Liver (tissue), 9 donors: ENCODE results near the gene FASTK. TPM values are rescaled to one million over a fixed set of nuclear protein-coding genes. Genes with fewer than 3 reads are reported as not detected.

Experiments used
- DNase-seq: peaks from one replicate; pipeline ENCODE4 v3.0.0-alpha.2; 2017; ENCODE audit warnings: low spot score
- H3K27ac ChIP-seq, 2 donors: one replicate each; pipeline ENCODE4 v1.7.0; 2013; ENCODE audit warnings: inconsistent platforms in 2 of 2, low read length in 2 of 2, control low read depth in 1 of 2, low read depth in 1 of 2, mild to moderate bottlenecking in 1 of 2
- H3K27me3 ChIP-seq, 4 donors: one replicate each; pipeline versions ENCODE4 v1.6.1 to v1.7.0; 2013; ENCODE audit warnings: low read length in 3 of 4, inconsistent platforms in 1 of 4, mild to moderate bottlenecking in 1 of 4, moderate library complexity in 1 of 4; ENCODE audit not compliant: control insufficient read depth in 4 of 4, insufficient read depth in 4 of 4
- H3K36me3 ChIP-seq, 4 donors: one replicate each; pipeline versions ENCODE4 v1.6.1 to v1.7.0; 2013; ENCODE audit warnings: low read length in 3 of 4, mild to moderate bottlenecking in 3 of 4, low read depth in 1 of 4, moderate library complexity in 1 of 4; ENCODE audit not compliant: control insufficient read depth in 4 of 4, insufficient read depth in 3 of 4
- H3K4me1 ChIP-seq, 4 donors: one replicate each; pipeline versions ENCODE4 v1.6.1 to v1.7.0; 2013; ENCODE audit warnings: low read length in 3 of 4, mild to moderate bottlenecking in 3 of 4, moderate library complexity in 1 of 4; ENCODE audit not compliant: control insufficient read depth in 4 of 4, insufficient read depth in 4 of 4
- H3K4me3 ChIP-seq, 3 donors: one replicate each; pipeline versions ENCODE4 v1.6.1 to v1.7.0; 2013; ENCODE audit warnings: low read length in 3 of 3, control low read depth in 1 of 3, low read depth in 1 of 3, mild to moderate bottlenecking in 1 of 3
- H3K9ac ChIP-seq, 2 donors: one replicate each; pipeline ENCODE4 v1.7.0; 2013; ENCODE audit warnings: low read length in 2 of 2, mild to moderate bottlenecking in 2 of 2, moderate library complexity in 2 of 2, control low read depth in 1 of 2, low read depth in 1 of 2
- H3K9me3 ChIP-seq, 4 donors: one replicate each; pipeline versions ENCODE4 v1.6.1 to v1.7.0; 2013; ENCODE audit warnings: low read length in 3 of 4; ENCODE audit not compliant: control insufficient read depth in 4 of 4
- CTCF ChIP-seq: fragments of 150-350 bp; IDR thresholded peaks from 2 replicates; pipeline ENCODE4 v1.5.1; 2017; ENCODE audit warnings: improper control_type of control experiment, low read depth, low read length; ENCODE audit not compliant: missing input control
- EGR1 ChIP-seq, 2 donors: IDR thresholded peaks; 2 replicates each; pipeline ENCODE4 v1.6.1; 2016 to 2018; ENCODE audit warnings: antibody characterized with exemption in 2 of 2, low read depth in 2 of 2
- FOXA1 ChIP-seq: IDR thresholded peaks from 2 replicates; pipeline ENCODE4 v1.6.1; 2016; ENCODE audit warnings: antibody characterized with exemption
- FOXA2 ChIP-seq: IDR thresholded peaks from 2 replicates; pipeline ENCODE4 v1.6.1; 2016; ENCODE audit warnings: antibody characterized with exemption
- GABPA ChIP-seq, 2 donors: IDR thresholded peaks in 1 of 2; conservative IDR thresholded peaks in 1 of 2; 2 replicates each; pipeline ENCODE4 v1.6.1; 2016; ENCODE audit warnings: antibody characterized with exemption in 2 of 2, mild to moderate bottlenecking in 1 of 2, moderate library complexity in 1 of 2
- HNF4A ChIP-seq, 2 donors: conservative IDR thresholded peaks; 2 replicates each; pipeline ENCODE4 v1.6.1; 2016; ENCODE audit warnings: antibody characterized with exemption in 2 of 2, mild to moderate bottlenecking in 2 of 2
- HNF4G ChIP-seq: IDR thresholded peaks from 2 replicates; pipeline ENCODE4 v1.6.1; 2016; ENCODE audit warnings: antibody characterized with exemption
- JUND ChIP-seq, 2 donors: IDR thresholded peaks; 2 replicates each; pipeline ENCODE4 v1.6.1; 2016; ENCODE audit warnings: antibody characterized with exemption in 2 of 2
- NR2F2 ChIP-seq: IDR thresholded peaks from 2 replicates; pipeline ENCODE4 v1.6.1; 2016; ENCODE audit warnings: antibody characterized with exemption
- RAD21 ChIP-seq, 2 donors: IDR thresholded peaks; 2 replicates each; pipeline ENCODE4 v1.6.1; 2016; ENCODE audit warnings: antibody characterized with exemption in 2 of 2, mild to moderate bottlenecking in 2 of 2
- RXRA ChIP-seq, 2 donors: IDR thresholded peaks; 2 replicates each; pipeline ENCODE4 v1.6.1; 2017 to 2018; ENCODE audit warnings: antibody characterized with exemption in 2 of 2, mild to moderate bottlenecking in 1 of 2
- SP1 ChIP-seq: IDR thresholded peaks from 2 replicates; pipeline ENCODE4 v1.6.1; 2018; ENCODE audit warnings: antibody characterized with exemption, mild to moderate bottlenecking
- TAF1 ChIP-seq: conservative IDR thresholded peaks from 2 replicates; pipeline ENCODE4 v1.6.1; 2016; ENCODE audit warnings: antibody characterized with exemption, mild to moderate bottlenecking
- YY1 ChIP-seq: IDR thresholded peaks from 2 replicates; pipeline ENCODE4 v1.6.1; 2016; ENCODE audit warnings: antibody characterized with exemption, mild to moderate bottlenecking
- WGBS: extraction: QIAGEN DNeasy Blood & Tissue Kit; methylation state at CpG from one replicate; pipeline ENCODE4 v1.1.7; 2013; 5-methylcytosine and 5-hydroxymethylcytosine counted together
- polyA plus RNA-seq, 2 donors: library from polyadenylated mRNA; stranded (reverse) in 1 of 2; unstranded in 1 of 2; fragments of 200-250 nt in 1 of 2; fragments of >200 nt in 1 of 2; fragmentation: Nextera tagmentation in 1 of 2; extraction: Ambion mirVana in 1 of 2; gene quantifications; one replicate each; pipeline versions ENCODE4 v1.2.1 to v1.2.3, GENCODE V29; 2013 to 2015
- total RNA-seq, 2 donors: library from RNA; depleted of rRNA; stranded (reverse); fragments of >200 nt; gene quantifications; one replicate each; pipeline ENCODE4 v1.2.3, GENCODE V29; 2014
- TF ChIP-seq, protein P1 (sequence below): IDR thresholded peaks from 2 replicates; pipeline ENCODE4 v1.6.1; 2016; ENCODE audit warnings: antibody characterized with exemption
- TF ChIP-seq, protein P2 (sequence below): IDR thresholded peaks from 2 replicates; pipeline ENCODE4 v1.6.1; 2016; ENCODE audit warnings: antibody characterized with exemption, mild to moderate bottlenecking
- TF ChIP-seq, protein P3 (sequence below): IDR thresholded peaks from 2 replicates; pipeline ENCODE4 v1.6.1; 2016; ENCODE audit warnings: antibody characterized with exemption
- TF ChIP-seq, protein P4 (sequence below): IDR thresholded peaks from 2 replicates; pipeline ENCODE4 v1.6.1; 2016; ENCODE audit warnings: antibody characterized with exemption
- donor health status: healthy.
- donor health status: healthy.
- donor health status: healthy.
- donor health status: healthy.
- donor health status: healthy.

FASTK gene
- total and polyA plus RNA-seq, 4 donors = 31.1 to 62.8 (median 43.7) TPM

- Histone ChIP-seq H3K4me1 (peaks cover 6 to 17% (median 14%) of the 10 kb centered on the region in 4 donors), H3K9ac (no peak overlapping the region), H3K9me3 (no peaks in the 10 kb centered on the region), H3K27me3 (no peaks in the 10 kb centered on the region), H3K4me3 (no peak overlapping the region), H3K36me3 (no peaks in the 10 kb centered on the region), H3K27ac (no peak overlapping the region)
- no peak for DNase-seq
- 88% methylated on average over 8 of the region's 8 CpGs for WGBS
- TF ChIP-seq HNF4G (no peak), YY1 (no peak), CTCF (no peak), NR2F2 (no peak), HNF4A (conservative IDR thresholded peaks at IDR 0.05) (no peak), RAD21 (IDR thresholded peaks at IDR 0.05) (no peak), FOXA1 (no peak), TAF1 (no peak), SP1 (no peak), GABPA (IDR thresholded peaks at IDR 0.05 in 1 of 2, conservative IDR thresholded peaks at IDR 0.05 in 1 of 2) (no peak), JUND (IDR thresholded peaks at IDR 0.05) (no peak), EGR1 (IDR thresholded peaks at IDR 0.05; ENCODE audit: low read depth in 2 of 2) (no peak), FOXA2 (no peak), RXRA (IDR thresholded peaks at IDR 0.05) (no peak)
- TF ChIP-seq, protein P1, sequence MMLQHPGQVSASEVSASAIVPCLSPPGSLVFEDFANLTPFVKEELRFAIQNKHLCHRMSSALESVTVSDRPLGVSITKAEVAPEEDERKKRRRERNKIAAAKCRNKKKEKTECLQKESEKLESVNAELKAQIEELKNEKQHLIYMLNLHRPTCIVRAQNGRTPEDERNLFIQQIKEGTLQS = no peak
- TF ChIP-seq, protein P2, sequence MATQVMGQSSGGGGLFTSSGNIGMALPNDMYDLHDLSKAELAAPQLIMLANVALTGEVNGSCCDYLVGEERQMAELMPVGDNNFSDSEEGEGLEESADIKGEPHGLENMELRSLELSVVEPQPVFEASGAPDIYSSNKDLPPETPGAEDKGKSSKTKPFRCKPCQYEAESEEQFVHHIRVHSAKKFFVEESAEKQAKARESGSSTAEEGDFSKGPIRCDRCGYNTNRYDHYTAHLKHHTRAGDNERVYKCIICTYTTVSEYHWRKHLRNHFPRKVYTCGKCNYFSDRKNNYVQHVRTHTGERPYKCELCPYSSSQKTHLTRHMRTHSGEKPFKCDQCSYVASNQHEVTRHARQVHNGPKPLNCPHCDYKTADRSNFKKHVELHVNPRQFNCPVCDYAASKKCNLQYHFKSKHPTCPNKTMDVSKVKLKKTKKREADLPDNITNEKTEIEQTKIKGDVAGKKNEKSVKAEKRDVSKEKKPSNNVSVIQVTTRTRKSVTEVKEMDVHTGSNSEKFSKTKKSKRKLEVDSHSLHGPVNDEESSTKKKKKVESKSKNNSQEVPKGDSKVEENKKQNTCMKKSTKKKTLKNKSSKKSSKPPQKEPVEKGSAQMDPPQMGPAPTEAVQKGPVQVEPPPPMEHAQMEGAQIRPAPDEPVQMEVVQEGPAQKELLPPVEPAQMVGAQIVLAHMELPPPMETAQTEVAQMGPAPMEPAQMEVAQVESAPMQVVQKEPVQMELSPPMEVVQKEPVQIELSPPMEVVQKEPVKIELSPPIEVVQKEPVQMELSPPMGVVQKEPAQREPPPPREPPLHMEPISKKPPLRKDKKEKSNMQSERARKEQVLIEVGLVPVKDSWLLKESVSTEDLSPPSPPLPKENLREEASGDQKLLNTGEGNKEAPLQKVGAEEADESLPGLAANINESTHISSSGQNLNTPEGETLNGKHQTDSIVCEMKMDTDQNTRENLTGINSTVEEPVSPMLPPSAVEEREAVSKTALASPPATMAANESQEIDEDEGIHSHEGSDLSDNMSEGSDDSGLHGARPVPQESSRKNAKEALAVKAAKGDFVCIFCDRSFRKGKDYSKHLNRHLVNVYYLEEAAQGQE = no peak
- TF ChIP-seq, protein P3, sequence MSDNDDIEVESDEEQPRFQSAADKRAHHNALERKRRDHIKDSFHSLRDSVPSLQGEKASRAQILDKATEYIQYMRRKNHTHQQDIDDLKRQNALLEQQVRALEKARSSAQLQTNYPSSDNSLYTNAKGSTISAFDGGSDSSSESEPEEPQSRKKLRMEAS = no peak
- TF ChIP-seq, protein P4, sequence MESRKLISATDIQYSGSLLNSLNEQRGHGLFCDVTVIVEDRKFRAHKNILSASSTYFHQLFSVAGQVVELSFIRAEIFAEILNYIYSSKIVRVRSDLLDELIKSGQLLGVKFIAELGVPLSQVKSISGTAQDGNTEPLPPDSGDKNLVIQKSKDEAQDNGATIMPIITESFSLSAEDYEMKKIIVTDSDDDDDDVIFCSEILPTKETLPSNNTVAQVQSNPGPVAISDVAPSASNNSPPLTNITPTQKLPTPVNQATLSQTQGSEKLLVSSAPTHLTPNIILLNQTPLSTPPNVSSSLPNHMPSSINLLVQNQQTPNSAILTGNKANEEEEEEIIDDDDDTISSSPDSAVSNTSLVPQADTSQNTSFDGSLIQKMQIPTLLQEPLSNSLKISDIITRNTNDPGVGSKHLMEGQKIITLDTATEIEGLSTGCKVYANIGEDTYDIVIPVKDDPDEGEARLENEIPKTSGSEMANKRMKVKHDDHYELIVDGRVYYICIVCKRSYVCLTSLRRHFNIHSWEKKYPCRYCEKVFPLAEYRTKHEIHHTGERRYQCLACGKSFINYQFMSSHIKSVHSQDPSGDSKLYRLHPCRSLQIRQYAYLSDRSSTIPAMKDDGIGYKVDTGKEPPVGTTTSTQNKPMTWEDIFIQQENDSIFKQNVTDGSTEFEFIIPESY = no peak
These were observed 26.9 kb downstream of the FASTK start for GRCh38 chr7:151053751-151054150.
